HepG2 (cell line): ENCODE data around the gene TLE2. TPM values are rescaled to one million over a fixed set of nuclear protein-coding genes. Genes with fewer than 3 reads are reported as not detected.

Source experiments
- ATAC-seq: fragments of 200-7000 bp; cut with Tn5 transposase; 3 replicates; pipeline ENCODE4 v1.9.1; 2020; ENCODE audit warnings: mild to moderate bottlenecking, moderate library complexity
- BruUV-seq: library from RNA; stranded (reverse); fragments of 400-500 nt; replicated peaks from 2 replicates; lab custom pipeline; 2021; lab: Mats Ljungman, UMichigan
- CTCF ChIA-PET: fragments of 300-600 bp; formaldehyde crosslinking; extraction: SDS; loops from one replicate; lab custom pipeline; 2021; ENCODE audit warnings: low total read pairs, inconsistent platforms, low intra/inter-chr PET ratio; lab: Yijun Ruan, JAX
- POLR2A ChIA-PET: fragments of 350-600 bp; sonication (Branson Sonifier 250); formaldehyde crosslinking; loops from one replicate; lab custom pipeline; 2020; ENCODE audit warnings: antibody characterized with exemption, inconsistent platforms; lab: Yijun Ruan, JAX
- DNase-seq: peaks from one replicate; pipeline ENCODE4 v3.0.0-alpha.2; 2015; ENCODE audit warnings: low spot score
- FAIRE-seq: peaks from 3 replicates; lab custom pipeline; 2011; peaks lifted over from hg19 to GRCh38; lab: Jason Lieb, UNC
- H2AFZ ChIP-seq: one replicate; pipeline ENCODE4 v1.6.1; 2011; ENCODE audit warnings: low read length, inconsistent platforms
- H3K27ac ChIP-seq: fragments of 300-600 bp; 3 replicates; pipeline ENCODE4 v1.8.0; 2011; ENCODE audit warnings: mixed run types, mild to moderate bottlenecking, mixed read lengths, low read length, inconsistent platforms; ENCODE audit not compliant: insufficient read depth; ENCODE audit errors: extremely low read length
- H3K27me3 ChIP-seq, 2 experiments: fragments of 200-600 bp in 1 of 2; 2 replicates in 1 of 2; 3 replicates in 1 of 2; pipeline versions ENCODE4 v1.6.0 to v1.8.0; 2011; ENCODE audit warnings: low read length in 2 of 2, mild to moderate bottlenecking in 2 of 2, moderate library complexity in 2 of 2, inconsistent platforms in 1 of 2; ENCODE audit not compliant: insufficient read depth in 2 of 2, control insufficient read depth in 1 of 2
- H3K36me3 ChIP-seq, 2 experiments: fragments of 200-600 bp in 1 of 2; replicated peaks in 1 of 2; 2 replicates in 1 of 2; 3 replicates in 1 of 2; pipeline versions ENCODE4 v1.5.1 to v1.8.0; 2011; ENCODE audit warnings: low read length in 2 of 2, inconsistent platforms in 1 of 2; ENCODE audit not compliant: insufficient read depth in 2 of 2, control insufficient read depth in 1 of 2
- H3K4me1 ChIP-seq: 2 replicates; pipeline ENCODE4 v1.5.1; 2012; ENCODE audit warnings: low read length, inconsistent platforms; ENCODE audit not compliant: insufficient read depth
- H3K4me2 ChIP-seq: 2 replicates; pipeline ENCODE4 v1.6.0; 2011; ENCODE audit warnings: low read depth, low read length, inconsistent platforms
- H3K4me3 ChIP-seq, 3 experiments: fragments of 200-600 bp in 1 of 3; sonication (generic), shearing (Covaris generic) in 1 of 3; replicated peaks in 1 of 3; 2 replicates each; pipeline ENCODE4 v1.5.1; 2011 to 2016; ENCODE audit warnings: low read length in 3 of 3, inconsistent platforms in 2 of 3, low read depth in 2 of 3, mild to moderate bottlenecking in 2 of 3, control low read depth in 1 of 3, mixed read lengths in 1 of 3; ENCODE audit not compliant: insufficient read depth in 1 of 3
- H3K79me2 ChIP-seq: one replicate; pipeline ENCODE4 v1.6.1; 2011; ENCODE audit warnings: low read length, inconsistent platforms; ENCODE audit not compliant: insufficient read depth
- H3K9ac ChIP-seq: 2 replicates; pipeline ENCODE4 v1.6.0; 2011; ENCODE audit warnings: mild to moderate bottlenecking, low read depth, low read length, inconsistent platforms; ENCODE audit not compliant: insufficient read depth
- H3K9me3 ChIP-seq: 2 replicates; pipeline ENCODE4 v1.5.1; 2012; ENCODE audit warnings: mild to moderate bottlenecking, low read length
- H4K20me1 ChIP-seq: 2 replicates; pipeline ENCODE4 v1.6.0; 2011; ENCODE audit warnings: inconsistent platforms, mild to moderate bottlenecking, low read length, moderate library complexity; ENCODE audit not compliant: insufficient read depth
- ATF3 ChIP-seq: sonication (generic); formaldehyde crosslinking; IDR thresholded peaks from 2 replicates; pipeline ENCODE4 v1.4.0; 2020; ENCODE audit warnings: missing genetic modification reagents
- HMG20A ChIP-seq: IDR thresholded peaks from 2 replicates; pipeline ENCODE4 v1.6.1; 2016; ENCODE audit warnings: borderline replicate concordance
- HNRNPL ChIP-seq: fragments of 200-400 bp; formaldehyde crosslinking; IDR thresholded peaks from 2 replicates; pipeline ENCODE4 v1.6.1; 2017; ENCODE audit warnings: mild to moderate bottlenecking, low read depth, low read length
- MAZ ChIP-seq, 2 experiments: sonication (generic) in 1 of 2; formaldehyde crosslinking in 1 of 2; IDR thresholded peaks; 2 replicates each; pipeline versions ENCODE4 v1.5.0 to v1.6.1; 2012 to 2020; ENCODE audit warnings: low read depth in 2 of 2, mild to moderate bottlenecking in 2 of 2, borderline replicate concordance in 1 of 2, improper control_type of control experiment in 1 of 2, low read length in 1 of 2, missing genetic modification reagents in 1 of 2, moderate library complexity in 1 of 2
- ZBTB40 ChIP-seq, 2 experiments: fragments of 450-650 bp in 1 of 2; sonication (generic) in 1 of 2; formaldehyde crosslinking in 1 of 2; IDR thresholded peaks; 2 replicates each; pipeline versions ENCODE4 v1.6.1 to v1.8.0; 2016 to 2022; ENCODE audit warnings: antibody characterized with exemption in 1 of 2, mild to moderate bottlenecking in 1 of 2, missing genetic modification reagents in 1 of 2
- ZNF558 ChIP-seq: sonication (generic); formaldehyde crosslinking; IDR thresholded peaks from 2 replicates; pipeline ENCODE4 v1.9.0; 2022; ENCODE audit warnings: mild to moderate bottlenecking, missing genetic modification reagents, borderline replicate concordance
- ZNF740 ChIP-seq: sonication (generic); formaldehyde crosslinking; IDR thresholded peaks from 2 replicates; pipeline ENCODE4 v1.4.0; 2020; ENCODE audit warnings: missing genetic modification reagents
- ZSCAN29 ChIP-seq: sonication (generic); formaldehyde crosslinking; conservative IDR thresholded peaks from 2 replicates; pipeline ENCODE4 v1.4.0; 2020; ENCODE audit warnings: mild to moderate bottlenecking, missing genetic modification reagents
- ZSCAN9 ChIP-seq: IDR thresholded peaks from 2 replicates; pipeline ENCODE4 v1.6.1; 2016; ENCODE audit warnings: borderline replicate concordance
- WGBS: methylation state at CpG from one replicate; pipeline ENCODE4 v1.1.6; 2017; ENCODE audit warnings: low lambda C conversion rate; 5-methylcytosine and 5-hydroxymethylcytosine counted together
- in situ Hi-C: cut with HindIII; loops from 2 replicates; pipeline ENCODE4 v1.10.0; 2017; ENCODE audit warnings: low pct_unique_long_range_greater_than_20kb; ENCODE audit not compliant: extremely low pct_ligation_motif_present
- intact Hi-C: fragments of 100-400 bp; cut with micrococcal nuclease; formaldehyde crosslinking; loops from one replicate; pipeline ENCODE4 v1.10.0; 2022; ENCODE audit not compliant: unreplicated experiment
- polyA plus RNA-seq, 8 experiments: library from polyadenylated mRNA; depleted of rRNA in 3 of 8; stranded (reverse) in 7 of 8; unstranded in 1 of 8; fragments of >200 nt; fragmentation: Illumina TruSeq in 4 of 8; extraction: Trizol in 4 of 8; gene quantifications; 2 replicates each; pipeline versions ENCODE4 v1.2.1 to v1.2.3, GENCODE V29; 2011 to 2016; ENCODE audit warnings: low read depth in 4 of 8, missing spikeins in 1 of 8, mixed read lengths in 1 of 8; ENCODE audit not compliant: insufficient read depth in 1 of 8
- total RNA-seq, 5 experiments: library from RNA; depleted of rRNA; stranded (reverse); fragments of >200 nt; fragmentation: Illumina TruSeq; extraction: Trizol; gene quantifications; 2 replicates each; pipeline ENCODE4 v1.2.3, GENCODE V29; 2016; ENCODE audit warnings: low read depth in 1 of 5

TLE2 gene
- total and polyA plus RNA-seq, 2 of the 13 experiments (the other 11 are each of a cell fraction or from before 2014, with no cell fraction given) = 0.07 to 0.81 TPM

- Histone ChIP-seq H2AFZ (peak overlapping the region; percentile 44), H3K79me2 (peaks cover 12% of the 10 kb centered on the region), H3K27ac (peak overlapping the region; percentile 89), H3K4me1 (peaks cover 42% of the 10 kb centered on the region), H4K20me1 (peaks cover 8% of the 10 kb centered on the region; the same call in 1 of the 2 replicates), H3K4me3 (peak overlapping the region; percentile 81 to 97 (median 90)), H3K27me3 (no peaks in the 10 kb centered on the region; a peak in 1 of 5 replicates), H3K4me2 (peak overlapping the region; percentile 80), H3K9ac (peak overlapping the region; percentile 88), H3K36me3 (no peaks in the 10 kb centered on the region), H3K9me3 (no peaks in the 10 kb centered on the region)
- WGBS = under 1% methylated on average over 13 of the region's 53 CpGs
- no TSS peak for BruUV-seq
- ChIA-PET CTCF (interaction anchor here (0.7 to 2.0 kb wide), 7 partner anchors 62 to 324 kb away, joined by 3 to 10 read pairs (median 3); no protein-coding TSS in a partner anchor), POLR2A (interaction anchor here (0.7 to 2.0 kb wide), 23 partner anchors 9 to 1020 kb away, joined by 3 to 26 read pairs (median 4); partner anchors contain the start of genes DAPK3, SGTA, THOP1 and TLE6)
- DNase-seq (peak; percentile 98), ATAC-seq (peak; percentile 95), FAIRE-seq (peak; percentile 98)
- in situ Hi-C loops = loop anchor here (10.0 kb wide), 1 partner anchor 214 kb away; no protein-coding TSS in a partner anchor
- intact Hi-C loops = no loop called here
- peak; percentile 66; the same call in 1 of the 2 replicates for TF ChIP-seq HNRNPL
- TF ChIP-seq MAZ (IDR thresholded peaks at IDR 0.05; ENCODE audit: borderline replicate concordance, low read depth, low read length) = peak; percentile 20; the same call in 1 of the 2 replicates
- TF ChIP-seq MAZ (CRISPR knock-in tag; IDR thresholded peaks at IDR 0.05; ENCODE audit: low read depth) = peak; percentile 75
- peak; percentile 73; the same call in 1 of the 2 replicates for TF ChIP-seq ZNF740
- TF ChIP-seq ZBTB40 (IDR thresholded peaks at IDR 0.05) = peak; percentile 92
- peak; percentile 79; the same call in 1 of the 2 replicates for TF ChIP-seq ZBTB40 (CRISPR knock-in tag; IDR thresholded peaks at IDR 0.05)
- no peak for TF ChIP-seq ZSCAN29 (CRISPR knock-in tag)
- no peak for TF ChIP-seq HMG20A (CRISPR knock-in tag)
- no peak for TF ChIP-seq ZNF558
- peak; percentile 5; the same call in 1 of the 2 replicates for TF ChIP-seq ATF3 (CRISPR knock-in tag)
- peak; percentile 39; the same call in 1 of the 2 replicates for TF ChIP-seq ZSCAN9 (CRISPR knock-in tag)
Measured at GRCh38 chr19:2950286-2951124, 78.6 kb downstream of the TLE2 start.
